CD1c-positive myeloid dendritic cell (primary cell): ENCODE results near the gene CXorf49B.
"Not testable (repeated sequence)": the region's sequence is repeated elsewhere in the genome, so short reads cannot be mapped to it uniquely, and the experiment has no call there.

Experiments
- DNase-seq: peaks from one replicate; pipeline ENCODE4 v3.0.0-alpha.2; 2016; ENCODE audit errors: extremely low spot score

The CXorf49B gene

DNA sequence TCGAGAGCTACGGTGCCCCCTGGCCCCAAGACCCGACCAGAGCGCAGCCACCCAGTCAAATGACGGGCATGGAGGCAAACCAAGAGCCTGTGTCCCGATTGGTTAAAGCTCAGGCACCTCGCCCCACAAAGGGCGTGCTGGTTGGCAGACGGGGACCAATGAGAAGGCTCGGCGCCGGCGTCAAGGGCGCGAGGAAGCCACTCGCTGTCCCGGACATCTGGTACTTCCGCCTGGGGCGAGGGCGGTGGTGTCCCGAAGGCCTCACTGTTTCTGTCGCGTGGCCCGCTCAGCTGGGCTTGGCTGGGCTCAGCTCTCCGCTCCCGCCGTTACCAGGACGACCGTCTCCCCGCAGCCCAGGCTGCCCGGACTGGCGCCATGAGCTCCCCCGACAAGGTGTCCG is at the start of gene CXorf49B:
TSS of gene CXorf49B (plus strand) at position 301 of the 400 bp plus-strand sequence. CDS start at position 376, 75 bp downstream.
- not testable (repeated sequence) for DNase-seq

DNA sequence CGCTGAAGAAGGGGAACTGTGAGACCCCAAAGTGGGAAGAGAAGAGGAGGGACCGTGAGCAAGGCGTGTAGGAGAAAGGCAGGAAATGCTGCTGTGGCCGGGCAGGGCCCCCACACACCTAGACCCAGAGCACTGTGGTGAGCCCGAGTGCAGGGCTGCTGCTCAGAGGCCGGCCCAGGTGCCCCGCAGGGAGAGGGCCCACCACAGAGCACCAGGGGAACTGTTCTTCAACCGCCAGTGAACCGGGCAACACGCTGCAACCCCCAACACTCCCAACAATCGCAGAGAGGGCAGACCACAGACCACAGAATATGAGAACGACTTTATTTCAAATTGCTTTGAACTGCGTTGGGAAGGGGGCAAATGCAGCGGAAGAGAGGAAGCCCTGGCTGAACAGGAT is 49.1 kb upstream of the CXorf49B start:
- DNase-seq: not testable (repeated sequence)

DNA sequence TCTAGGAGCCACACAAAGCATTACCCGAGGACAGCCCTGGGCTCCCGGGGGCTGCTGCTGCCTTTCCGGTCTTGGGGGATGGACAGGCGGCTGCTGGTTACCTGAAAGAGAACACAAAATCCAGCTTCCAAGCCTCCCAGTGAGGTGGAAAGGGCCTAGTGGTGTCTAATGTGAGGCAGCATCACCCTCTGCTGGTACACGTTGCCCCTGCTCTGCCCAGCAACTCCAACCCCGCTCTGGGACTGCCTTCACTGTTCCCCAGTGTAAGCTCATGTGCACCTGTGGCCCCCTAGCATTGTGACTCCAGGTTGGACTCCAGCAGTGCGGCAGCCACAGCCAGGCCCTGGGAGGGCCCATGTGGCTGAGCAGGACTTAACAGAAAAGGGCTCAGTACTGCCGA is 47.6 kb upstream of the CXorf49B start:
- DNase-seq: not testable (repeated sequence)

DNA sequence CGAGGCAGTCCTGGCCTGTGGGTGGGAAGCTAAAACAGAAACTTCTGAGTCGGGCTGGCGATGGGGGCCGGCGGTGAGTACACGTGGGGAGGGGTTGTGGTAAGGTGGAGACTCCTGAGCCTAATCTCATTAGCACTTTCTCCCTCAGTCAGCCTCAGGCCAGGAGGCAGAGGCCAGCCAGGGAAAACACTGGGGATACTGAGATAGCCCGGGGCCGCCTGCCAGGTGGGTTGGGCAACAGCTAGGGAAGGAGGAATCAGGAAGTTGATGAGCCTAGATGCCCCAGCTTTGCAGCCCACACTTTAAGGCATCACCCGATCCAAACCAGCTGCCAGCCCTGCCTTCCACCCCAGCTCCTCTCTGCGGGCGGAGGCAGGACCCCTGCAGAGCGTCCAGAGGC is 46.8 kb upstream of the CXorf49B start:
- DNase-seq: not testable (repeated sequence)

DNA sequence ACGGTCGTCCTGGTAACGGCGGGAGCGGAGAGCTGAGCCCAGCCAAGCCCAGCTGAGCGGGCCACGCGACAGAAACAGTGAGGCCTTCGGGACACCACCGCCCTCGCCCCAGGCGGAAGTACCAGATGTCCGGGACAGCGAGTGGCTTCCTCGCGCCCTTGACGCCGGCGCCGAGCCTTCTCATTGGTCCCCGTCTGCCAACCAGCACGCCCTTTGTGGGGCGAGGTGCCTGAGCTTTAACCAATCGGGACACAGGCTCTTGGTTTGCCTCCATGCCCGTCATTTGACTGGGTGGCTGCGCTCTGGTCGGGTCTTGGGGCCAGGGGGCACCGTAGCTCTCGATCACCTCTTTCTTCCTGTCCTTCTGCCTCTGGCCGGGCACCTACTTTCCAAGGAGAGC is 45.0 kb upstream of the CXorf49B start, which contains the start of gene CXorf49:
TSS of gene CXorf49 (minus strand) at position 101 of the 400 bp plus-strand sequence. CDS start 134 bp downstream, outside the sequence.
- DNase-seq: not testable (repeated sequence)

DNA sequence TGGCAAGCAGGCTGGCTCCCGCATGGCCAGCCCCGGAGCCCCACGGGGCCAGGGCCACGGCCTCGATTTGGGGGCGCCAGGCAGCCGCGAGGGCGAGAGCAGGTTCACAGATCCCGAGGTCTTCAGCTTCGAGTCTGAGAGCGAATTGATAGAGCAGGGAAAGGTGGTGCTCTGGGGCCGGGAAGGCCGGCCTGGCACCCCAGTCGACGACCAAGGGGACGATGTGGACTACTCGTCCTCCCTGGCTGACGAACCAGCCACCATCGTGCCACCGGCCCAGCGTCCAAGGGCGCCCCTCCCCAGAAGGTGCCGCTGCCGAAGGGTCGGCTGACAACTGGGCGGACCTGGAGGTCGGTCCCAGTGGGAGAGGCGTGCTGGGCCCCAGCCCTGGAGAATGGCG is 44.0 kb upstream of the CXorf49B start:
- DNase-seq: not testable (repeated sequence)

DNA sequence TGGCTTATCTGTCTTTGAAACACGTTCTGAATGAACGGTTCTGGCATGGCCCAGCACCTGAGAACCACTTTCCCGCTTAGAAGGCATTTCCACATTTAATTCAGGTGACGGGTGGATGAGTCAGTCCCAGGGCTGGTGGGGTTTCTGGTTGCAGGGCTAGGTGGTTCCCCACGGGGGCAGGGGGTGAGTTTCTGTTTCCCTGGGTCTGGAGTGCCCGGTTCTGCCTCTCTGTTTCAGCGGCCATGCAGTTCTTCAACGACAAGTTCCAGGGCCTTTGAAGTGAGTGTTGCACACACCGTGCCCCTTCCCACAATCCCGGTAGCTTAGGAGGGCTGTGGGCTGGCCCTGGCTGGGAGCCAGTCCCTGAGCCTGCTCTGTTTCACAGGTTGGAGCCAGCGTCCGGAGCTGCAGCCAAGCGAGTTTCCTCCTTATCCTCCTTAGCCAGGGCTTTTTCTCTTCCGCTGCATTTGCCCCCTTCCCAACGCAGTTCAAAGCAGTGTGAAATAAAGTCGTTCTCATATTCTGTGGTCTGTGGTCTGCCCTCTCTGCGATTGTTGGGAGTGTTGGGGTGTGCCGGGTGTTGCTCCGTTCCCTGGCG is 42.8 kb upstream of the CXorf49B start:
- not testable (repeated sequence) for DNase-seq

DNA sequence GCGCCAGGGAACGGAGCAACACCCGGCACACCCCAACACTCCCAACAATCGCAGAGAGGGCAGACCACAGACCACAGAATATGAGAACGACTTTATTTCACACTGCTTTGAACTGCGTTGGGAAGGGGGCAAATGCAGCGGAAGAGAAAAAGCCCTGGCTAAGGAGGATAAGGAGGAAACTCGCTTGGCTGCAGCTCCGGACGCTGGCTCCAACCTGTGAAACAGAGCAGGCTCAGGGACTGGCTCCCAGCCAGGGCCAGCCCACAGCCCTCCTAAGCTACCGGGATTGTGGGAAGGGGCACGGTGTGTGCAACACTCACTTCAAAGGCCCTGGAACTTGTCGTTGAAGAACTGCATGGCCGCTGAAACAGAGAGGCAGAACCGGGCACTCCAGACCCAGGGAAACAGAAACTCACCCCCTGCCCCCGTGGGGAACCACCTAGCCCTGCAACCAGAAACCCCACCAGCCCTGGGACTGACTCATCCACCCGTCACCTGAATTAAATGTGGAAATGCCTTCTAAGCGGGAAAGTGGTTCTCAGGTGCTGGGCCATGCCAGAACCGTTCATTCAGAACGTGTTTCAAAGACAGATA is 2.4 kb upstream of the CXorf49B start:
- not testable (repeated sequence) for DNase-seq

DNA sequence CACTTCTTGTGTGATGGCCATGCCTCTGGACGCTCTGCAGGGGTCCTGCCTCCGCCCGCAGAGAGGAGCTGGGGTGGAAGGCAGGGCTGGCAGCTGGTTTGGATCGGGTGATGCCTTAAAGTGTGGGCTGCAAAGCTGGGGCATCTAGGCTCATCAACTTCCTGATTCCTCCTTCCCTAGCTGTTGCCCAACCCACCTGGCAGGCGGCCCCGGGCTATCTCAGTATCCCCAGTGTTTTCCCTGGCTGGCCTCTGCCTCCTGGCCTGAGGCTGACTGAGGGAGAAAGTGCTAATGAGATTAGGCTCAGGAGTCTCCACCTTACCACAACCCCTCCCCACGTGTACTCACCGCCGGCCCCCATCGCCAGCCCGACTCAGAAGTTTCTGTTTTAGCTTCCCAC is 1.7 kb downstream of the CXorf49B start:
- not testable (repeated sequence) for DNase-seq

DNA sequence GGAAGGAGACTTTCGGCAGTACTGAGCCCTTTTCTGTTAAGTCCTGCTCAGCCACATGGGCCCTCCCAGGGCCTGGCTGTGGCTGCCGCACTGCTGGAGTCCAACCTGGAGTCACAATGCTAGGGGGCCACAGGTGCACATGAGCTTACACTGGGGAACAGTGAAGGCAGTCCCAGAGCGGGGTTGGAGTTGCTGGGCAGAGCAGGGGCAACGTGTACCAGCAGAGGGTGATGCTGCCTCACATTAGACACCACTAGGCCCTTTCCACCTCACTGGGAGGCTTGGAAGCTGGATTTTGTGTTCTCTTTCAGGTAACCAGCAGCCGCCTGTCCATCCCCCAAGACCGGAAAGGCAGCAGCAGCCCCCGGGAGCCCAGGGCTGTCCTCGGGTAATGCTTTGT is 2.5 kb downstream of the CXorf49B start:
- DNase-seq: not testable (repeated sequence)

DNA sequence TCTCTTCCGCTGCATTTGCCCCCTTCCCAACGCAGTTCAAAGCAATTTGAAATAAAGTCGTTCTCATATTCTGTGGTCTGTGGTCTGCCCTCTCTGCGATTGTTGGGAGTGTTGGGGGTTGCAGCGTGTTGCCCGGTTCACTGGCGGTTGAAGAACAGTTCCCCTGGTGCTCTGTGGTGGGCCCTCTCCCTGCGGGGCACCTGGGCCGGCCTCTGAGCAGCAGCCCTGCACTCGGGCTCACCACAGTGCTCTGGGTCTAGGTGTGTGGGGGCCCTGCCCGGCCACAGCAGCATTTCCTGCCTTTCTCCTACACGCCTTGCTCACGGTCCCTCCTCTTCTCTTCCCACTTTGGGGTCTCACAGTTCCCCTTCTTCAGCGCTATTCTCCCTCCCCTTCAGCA is 4.0 kb downstream of the CXorf49B start:
- not testable (repeated sequence) for DNase-seq

DNA sequence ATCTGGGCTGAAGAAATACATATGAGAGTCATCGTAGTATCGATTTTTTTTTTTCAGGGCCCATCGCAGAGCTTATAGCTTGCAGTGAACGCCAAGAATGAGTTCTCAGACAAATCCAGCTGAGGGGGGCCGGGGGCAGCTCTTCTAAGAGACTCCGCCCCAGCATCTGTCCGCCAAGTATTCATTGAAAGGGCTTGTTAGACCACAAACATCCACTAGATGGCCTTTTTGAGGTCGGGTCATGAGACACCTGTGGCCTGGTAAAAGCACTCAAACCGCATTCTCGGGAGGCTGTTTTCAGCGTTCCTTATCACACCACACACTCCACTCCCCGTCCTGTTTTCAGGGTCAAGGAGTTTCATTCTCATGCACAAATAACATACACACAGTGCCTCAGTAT is 15.2 kb downstream of the CXorf49B start:
- DNase-seq: not testable (repeated sequence)

DNA sequence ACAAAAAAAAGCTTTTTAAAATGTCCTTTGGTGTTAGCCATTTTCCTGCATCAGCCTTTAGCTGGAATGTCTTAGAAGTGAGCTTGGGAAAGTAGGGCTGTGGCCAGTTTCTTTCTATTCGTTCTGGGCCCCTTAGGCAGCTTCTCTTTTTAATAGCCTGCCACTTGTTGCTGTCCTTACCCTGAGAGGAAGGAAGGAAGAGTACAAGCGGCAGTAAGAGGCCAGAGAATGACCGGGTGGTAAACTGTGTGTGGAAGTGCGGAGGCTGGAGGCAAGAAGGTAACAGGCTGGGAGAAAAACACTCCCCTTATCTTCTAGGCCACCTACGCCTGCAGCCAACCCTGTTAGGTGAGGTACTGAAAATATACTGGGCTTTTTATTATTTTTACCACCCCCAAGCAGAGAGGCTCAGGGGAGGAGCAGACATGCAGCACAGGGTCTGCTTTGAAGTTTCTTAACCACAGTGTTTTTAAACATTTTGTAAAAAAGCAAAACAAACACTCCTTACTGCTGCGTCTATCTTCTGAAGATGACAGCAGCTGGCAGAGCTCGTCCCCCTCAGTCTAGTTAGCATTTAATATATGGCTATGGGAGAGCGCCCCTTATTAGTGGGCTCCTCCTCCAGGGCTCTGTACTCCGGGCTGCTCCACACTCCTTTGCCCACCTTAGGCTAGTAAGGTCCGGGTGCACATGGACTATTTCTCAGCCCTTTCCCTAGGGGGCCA is 19.2 kb downstream of the CXorf49B start:
- DNase-seq: not testable (repeated sequence)

DNA sequence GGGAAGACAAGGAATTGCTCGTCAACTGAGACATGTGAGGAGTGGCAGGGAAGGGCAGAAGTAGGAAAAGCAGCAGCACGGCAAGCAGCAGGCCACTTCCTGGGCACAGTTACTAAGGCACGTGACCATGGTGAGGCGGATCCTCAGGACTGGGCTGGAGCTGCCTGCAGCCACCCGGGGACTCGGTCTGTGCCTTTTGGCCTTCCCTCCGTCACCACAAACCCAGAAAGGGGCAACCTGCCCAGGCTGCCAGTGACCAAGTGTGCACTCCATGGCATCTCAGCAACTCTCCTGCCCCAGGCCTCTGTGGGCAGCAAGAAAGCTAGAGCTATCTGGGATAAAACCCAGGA is 19.8 kb downstream of the CXorf49B start:
- DNase-seq: not testable (repeated sequence)

DNA sequence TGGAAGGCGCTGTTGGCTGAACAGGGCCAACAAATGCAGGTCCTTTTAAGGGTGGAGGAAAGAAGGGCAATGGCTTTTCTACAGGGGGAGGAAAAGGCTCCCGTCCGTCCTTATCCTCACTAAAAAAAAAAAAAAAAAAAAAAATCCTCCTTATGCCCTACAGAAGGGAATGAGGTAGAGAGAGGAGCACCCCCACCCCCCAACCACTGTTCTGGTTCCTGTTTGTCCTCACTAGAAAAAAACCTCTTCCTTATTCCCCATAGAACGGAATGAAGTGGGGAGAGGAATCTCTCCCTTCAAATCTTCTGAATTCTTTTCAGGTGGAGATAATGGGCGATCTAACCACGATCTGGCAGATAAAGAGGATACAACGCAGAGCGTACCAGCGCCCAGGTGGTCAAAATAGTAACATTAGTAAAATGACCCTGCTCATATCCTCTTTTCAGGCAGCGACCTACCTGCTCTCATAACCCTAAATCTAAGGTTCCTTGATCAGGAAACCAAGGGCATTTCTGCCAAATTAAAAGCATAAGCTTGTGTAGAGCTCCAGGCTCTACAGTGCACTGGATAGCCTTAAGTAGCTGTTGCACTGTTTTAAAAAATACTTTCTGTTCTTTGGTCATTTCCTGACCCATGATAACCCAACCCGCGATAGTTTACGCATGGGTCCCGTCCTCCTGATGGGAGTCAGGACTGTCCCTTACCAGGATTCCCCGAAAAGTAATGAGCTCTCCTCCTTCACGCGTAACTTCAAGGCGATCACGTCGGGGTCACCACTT is 20.6 kb downstream of the CXorf49B start:
- DNase-seq: not testable (repeated sequence)

DNA sequence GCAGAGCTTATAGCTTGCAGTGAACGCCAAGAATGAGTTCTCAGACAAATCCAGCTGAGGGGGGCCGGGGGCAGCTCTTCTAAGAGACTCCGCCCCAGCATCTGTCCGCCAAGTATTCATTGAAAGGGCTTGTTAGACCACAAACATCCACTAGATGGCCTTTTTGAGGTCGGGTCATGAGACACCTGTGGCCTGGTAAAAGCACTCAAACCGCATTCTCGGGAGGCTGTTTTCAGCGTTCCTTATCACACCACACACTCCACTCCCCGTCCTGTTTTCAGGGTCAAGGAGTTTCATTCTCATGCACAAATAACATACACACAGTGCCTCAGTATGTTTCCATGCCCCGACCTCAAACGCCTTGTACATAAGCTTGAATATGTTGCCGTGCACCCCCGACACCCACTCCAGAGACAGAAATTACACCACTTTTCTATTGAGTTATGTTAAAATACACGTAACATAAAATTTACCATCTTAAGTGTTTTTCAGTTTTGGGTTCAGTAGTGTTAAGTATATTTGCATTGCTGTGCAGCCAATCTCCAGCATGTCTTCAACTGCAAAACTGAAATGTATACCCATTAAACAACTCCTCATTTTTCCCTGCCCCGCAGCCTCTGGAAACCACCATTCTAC is 21.3 kb downstream of the CXorf49B start:
- DNase-seq: not testable (repeated sequence)

DNA sequence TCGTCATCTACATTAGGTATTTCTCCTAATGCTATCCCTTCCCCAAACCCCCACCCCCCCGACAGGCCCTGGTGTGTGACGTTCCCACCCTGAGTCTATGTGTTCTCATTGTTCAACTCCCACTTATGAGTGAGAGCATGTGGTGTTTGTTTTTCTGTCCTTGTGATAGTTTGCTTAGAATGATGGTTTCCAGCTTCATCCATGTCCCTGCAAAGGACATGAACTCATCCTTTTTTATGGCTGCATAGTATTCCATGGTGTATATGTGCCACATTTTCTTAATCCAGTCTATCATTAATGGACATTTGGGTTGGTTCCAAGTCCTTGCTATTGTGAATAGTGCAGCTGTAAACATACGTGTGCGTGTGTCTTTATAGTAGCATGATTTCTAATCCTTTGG is 43.3 kb downstream of the CXorf49B start:
- not testable (repeated sequence) for DNase-seq

DNA sequence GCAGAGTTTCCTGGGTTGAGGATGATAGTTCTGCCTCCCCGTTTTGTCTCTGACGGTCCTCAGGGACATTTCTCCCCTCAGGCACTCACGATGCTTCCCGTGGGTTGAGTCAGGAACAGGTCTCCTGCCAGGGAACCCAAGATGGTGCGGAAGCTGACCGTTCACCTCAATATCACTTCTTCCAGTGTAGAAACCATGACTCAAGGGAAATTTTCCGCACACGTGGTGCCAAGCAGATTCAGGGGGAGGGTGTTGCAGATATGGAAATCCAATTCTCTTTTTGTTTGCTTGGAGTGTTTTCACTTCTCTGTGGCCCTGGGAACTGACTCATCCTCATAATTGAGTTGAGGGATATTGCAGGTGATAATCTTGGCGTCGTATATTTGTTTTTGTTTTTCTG is 46.7 kb downstream of the CXorf49B start:
- DNase-seq: no peak

DNA sequence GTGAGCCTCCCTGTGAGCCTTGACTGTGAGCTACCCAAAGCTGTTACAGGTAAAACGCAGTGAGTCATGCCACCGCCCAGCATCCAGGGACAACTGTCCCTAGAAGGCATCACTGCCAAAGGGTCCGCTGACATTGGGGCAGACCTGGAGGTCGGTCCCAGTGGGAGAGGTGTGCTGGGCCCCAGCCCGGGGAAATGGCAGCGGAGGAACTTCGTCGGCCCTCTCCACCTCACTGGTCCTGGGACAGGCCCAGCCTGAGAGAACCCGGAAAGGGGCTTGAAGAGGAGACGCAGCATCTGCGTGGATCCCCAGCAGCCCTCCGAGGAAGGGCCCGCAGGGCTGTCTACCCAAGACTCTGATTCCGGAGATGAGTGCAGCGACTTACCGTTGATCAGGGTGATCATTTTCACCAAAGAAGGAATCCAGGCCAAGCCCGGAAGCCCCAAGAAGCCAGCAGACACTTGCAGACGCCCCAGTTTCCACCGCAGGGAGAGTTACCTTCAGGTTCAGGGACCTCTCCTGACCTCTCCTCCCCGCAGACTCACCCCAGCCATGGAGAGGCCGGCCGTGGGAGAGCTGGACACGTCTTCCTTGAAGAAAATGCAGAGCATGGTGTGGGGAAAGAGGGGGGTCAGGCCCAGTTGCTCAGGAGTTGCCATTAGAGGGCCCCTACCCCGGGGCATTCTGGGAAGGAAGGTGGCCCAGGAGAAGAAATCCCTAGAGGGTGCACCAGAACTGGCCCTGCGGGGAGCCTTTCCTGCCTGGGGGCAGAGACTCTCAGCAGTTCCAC is 51.2 kb downstream of the CXorf49B start:
- DNase-seq: no peak

DNA sequence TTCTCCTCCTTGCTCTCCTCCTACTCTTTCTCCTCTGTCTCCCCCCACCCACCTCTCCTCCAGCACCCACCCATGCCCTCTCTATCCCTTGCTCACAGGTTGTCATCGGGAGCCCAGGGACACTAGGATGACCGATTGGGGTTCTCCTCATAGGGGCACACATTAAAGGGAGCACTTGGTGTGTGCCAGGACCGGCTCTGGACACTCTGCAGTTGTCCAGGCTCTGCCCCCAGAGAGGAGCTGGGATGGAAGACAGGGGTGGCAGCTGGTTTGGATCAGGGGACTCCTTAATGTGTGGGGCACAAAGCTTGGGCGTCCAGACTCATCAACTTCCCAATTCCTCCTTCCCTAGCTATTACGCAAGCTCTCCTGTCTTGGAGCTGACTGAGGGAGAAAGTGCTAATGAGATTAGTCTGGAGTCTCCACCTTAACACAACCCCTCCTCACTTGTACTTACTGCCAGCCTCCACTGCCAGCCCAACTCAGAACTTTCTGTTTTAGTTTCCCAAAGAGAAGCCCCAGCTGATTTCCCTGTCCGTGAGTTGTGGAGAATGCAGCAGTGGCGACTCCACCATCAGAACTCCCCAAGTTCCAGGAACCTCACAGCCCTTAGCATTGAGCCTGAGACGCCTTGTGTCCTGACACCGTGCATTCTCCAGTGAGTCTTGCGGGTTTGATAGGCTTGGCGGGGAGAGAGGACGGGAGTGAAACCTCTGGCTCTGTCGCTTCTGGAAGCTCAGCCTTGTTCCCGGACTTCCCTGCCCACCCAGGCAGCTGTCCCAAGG is 52.2 kb downstream of the CXorf49B start:
- DNase-seq: no peak
